Muscle of leg (tissue), 11 donors: Measurements from ENCODE around the gene KIN. TPM values are rescaled to one million over a fixed set of nuclear protein-coding genes. Genes with fewer than 3 reads are reported as not detected.
A peak's percentile ranks its signal among the peaks of the same experiment; 100 is the strongest.
"Not testable (repeated sequence)": the region's sequence is repeated elsewhere in the genome, so short reads cannot be mapped to it uniquely, and the experiment has no call there.

Experiments
- DNase-seq: peaks from one replicate; pipeline ENCODE4 v3.0.0; 2013
- H3K27ac ChIP-seq: one replicate; pipeline ENCODE4 v1.5.1; 2013; ENCODE audit warnings: mild to moderate bottlenecking, low read length, control low read depth
- H3K27me3 ChIP-seq: one replicate; pipeline ENCODE4 v1.6.1; 2013; ENCODE audit warnings: low read length; ENCODE audit not compliant: control insufficient read depth, insufficient read depth
- H3K36me3 ChIP-seq: one replicate; pipeline ENCODE4 v1.6.1; 2013; ENCODE audit warnings: low read length; ENCODE audit not compliant: control insufficient read depth, insufficient read depth
- H3K4me1 ChIP-seq: one replicate; pipeline ENCODE4 v1.6.1; 2013; ENCODE audit warnings: low read length; ENCODE audit not compliant: control insufficient read depth, insufficient read depth
- H3K4me3 ChIP-seq: one replicate; pipeline ENCODE4 v1.5.1; 2013; ENCODE audit warnings: low read length, control low read depth
- H3K9me3 ChIP-seq: replicated peaks from 2 replicates; pipeline ENCODE4 v1.6.1; 2013; ENCODE audit warnings: low read depth, low read length; ENCODE audit not compliant: control insufficient read depth
- WGBS: methylation state at CpG from one replicate; pipeline ENCODE4 v1.1.5; 2013; ENCODE audit warnings: missing lambda C conversion rate; ENCODE audit not compliant: insufficient coverage; 5-methylcytosine and 5-hydroxymethylcytosine counted together
- polyA plus RNA-seq, 8 donors: library from polyadenylated mRNA; unstranded; fragments of 120-200 nt; gene quantifications; one replicate each; pipeline versions ENCODE4 v1.2.1 to v1.2.3, GENCODE V29; 2013; ENCODE audit warnings: inconsistent platforms in 1 of 8, low replicate concordance in 1 of 8; ENCODE audit not compliant: insufficient read length in 8 of 8, insufficient read depth in 1 of 8
- total RNA-seq: library from RNA; stranded (reverse); fragments of 120-200 nt; gene quantifications from one replicate; pipeline ENCODE4 v1.2.4, GENCODE V29; 2013

The KIN gene
- total and polyA plus RNA-seq, 9 donors, result 9.1 to 14.1 (median 11.6) TPM

DNA sequence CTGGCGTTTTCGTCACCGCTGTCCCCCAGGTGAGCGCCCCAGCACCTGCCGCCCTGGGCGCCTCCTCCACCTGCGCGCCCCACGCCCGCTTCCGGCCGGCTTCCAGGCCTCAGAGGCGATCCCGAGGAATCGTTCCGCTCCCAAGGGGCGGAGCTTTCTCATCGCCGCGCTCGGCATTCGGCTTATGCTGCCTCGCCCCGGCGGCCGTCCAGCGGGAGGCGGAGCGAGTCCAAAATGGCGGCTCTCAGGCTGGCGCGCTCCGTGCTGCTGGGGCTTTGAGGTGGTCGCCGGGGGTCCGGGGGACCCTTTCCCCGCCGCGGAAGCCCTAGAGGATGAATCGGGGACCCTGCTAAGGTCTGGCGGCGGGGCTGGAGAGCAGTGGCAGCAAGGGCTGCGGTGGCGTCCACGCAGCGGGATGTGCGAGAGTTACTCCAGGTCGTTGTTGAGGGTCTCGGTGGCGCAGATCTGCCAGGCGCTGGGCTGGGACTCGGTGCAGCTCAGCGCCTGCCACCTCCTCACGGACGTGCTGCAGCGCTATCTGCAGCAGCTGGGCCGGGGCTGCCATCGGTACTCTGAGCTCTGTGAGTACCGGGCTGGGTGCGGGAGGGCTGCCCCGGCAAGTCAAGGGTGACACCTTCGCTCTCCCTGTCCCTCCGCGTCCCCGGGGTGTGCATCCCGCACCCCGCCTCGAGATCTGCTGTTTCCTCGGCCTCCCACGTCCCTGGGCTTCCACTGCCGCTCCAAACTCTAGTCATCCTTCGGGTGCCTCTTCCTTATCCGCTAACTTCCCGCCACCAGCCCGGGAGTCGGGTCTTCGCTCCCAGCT, 30.7 kb upstream of the KIN start, which contains the start of gene TAF3:
Gene TAF3 (plus strand): TSS at position 211 of the 826 bp plus-strand sequence. CDS start 205 bp downstream, at position 416.
- peak within 1 kb of the TSS; percentile 97 for H3K4me3 ChIP-seq
- WGBS, result under 1% methylated on average over 65 of the region's 77 CpGs

DNA sequence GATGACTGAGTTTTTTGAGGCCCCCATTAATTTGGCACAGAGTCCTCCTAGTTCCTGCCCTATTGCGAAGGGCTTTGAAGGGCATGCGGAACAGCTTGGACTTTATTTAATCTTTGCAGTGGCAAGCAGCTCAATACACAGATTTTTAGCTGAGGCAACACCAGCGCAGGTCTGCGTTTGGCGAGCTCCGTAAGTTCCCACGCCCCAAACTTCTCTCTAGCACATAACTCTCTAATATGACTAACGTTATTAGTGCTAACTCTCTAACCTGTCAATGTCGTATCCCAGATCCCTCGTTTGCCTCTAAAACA, 30.1 kb upstream of the KIN start:
- H3K36me3 ChIP-seq, result peaks cover 7% of the 10 kb centered on the region
- peaks cover 8% of the 10 kb centered on the region for H3K4me1 ChIP-seq
- H3K27me3 ChIP-seq, result peaks cover 18% of the 10 kb centered on the region
- H3K4me3 ChIP-seq, result peak overlapping the region; percentile 97
- under 1% methylated on average over 10 of the region's 10 CpGs for WGBS
- H3K27ac ChIP-seq, result no peak overlapping the region
- no peaks in the 10 kb centered on the region for H3K9me3 ChIP-seq
- DNase-seq, result no peak

More for the DNA sequence above, 30.7 kb upstream of the KIN start, which contains the start of gene TAF3:
- peaks cover 8% of the 10 kb centered on the region for H3K4me1 ChIP-seq
- H3K27ac ChIP-seq, result peak within 1 kb of the TSS; percentile 71
- peak; percentile 97 for DNase-seq
- H3K27me3 ChIP-seq, result peaks cover 18% of the 10 kb centered on the region
- no peaks in the 10 kb centered on the region for H3K9me3 ChIP-seq
- H3K36me3 ChIP-seq, result peaks cover 7% of the 10 kb centered on the region

DNA sequence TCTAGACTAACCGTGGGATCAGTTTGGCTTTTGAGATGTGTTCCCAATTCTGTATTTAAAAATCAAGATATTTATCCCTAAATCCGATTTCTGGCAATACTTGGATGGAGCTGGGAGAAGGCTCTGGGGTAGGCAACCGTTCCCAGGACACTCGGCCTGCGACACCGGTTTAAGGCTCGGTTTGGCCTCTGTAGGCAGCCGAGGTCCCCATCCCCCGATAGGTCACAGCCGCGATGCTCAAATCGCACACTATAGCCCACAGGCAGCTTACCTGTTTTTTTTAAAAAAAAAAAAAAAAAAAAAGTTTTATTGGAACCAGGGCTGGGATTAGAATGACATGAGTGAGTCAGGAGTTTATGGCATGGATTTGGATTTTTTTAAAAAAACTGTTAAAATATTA, 29.8 kb upstream of the KIN start:
- Histone ChIP-seq H3K9me3 (no peaks in the 10 kb centered on the region), H3K4me3 (peak overlapping the region; percentile 97), H3K27me3 (peaks cover 18% of the 10 kb centered on the region), H3K27ac (no peak overlapping the region), H3K4me1 (peaks cover 8% of the 10 kb centered on the region), H3K36me3 (peaks cover 7% of the 10 kb centered on the region)
- WGBS, result 8% methylated on average over 5 of the region's 12 CpGs
- DNase-seq, result no peak

DNA sequence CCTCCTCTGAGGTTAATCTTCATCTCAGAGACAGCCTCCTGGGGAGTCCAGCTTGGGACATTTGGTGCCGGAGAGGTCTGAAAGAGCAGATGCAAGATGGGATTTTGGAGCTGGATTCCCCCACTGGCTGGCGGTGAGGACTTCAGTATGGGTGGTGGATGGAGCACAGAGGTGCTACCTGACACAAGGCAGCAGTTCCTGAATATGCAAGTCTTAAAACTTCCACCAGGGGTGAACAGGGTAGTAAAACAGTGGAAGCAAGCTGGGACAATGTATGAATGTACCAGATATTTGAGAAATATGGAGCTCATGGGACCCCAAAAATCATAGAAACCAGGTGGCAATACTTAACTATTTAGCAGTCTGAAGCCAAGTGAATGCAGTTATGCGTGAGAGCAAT, 25.7 kb upstream of the KIN start:
- no peak overlapping the region for H3K4me3 ChIP-seq
- peaks cover 18% of the 10 kb centered on the region for H3K27me3 ChIP-seq
- no peak overlapping the region for H3K27ac ChIP-seq
- no peak for DNase-seq
- no peaks in the 10 kb centered on the region for H3K9me3 ChIP-seq
- peaks cover 7% of the 10 kb centered on the region for H3K36me3 ChIP-seq
- peaks cover 2% of the 10 kb centered on the region for H3K4me1 ChIP-seq
- 79% methylated on average over 3 of the region's 3 CpGs for WGBS

DNA sequence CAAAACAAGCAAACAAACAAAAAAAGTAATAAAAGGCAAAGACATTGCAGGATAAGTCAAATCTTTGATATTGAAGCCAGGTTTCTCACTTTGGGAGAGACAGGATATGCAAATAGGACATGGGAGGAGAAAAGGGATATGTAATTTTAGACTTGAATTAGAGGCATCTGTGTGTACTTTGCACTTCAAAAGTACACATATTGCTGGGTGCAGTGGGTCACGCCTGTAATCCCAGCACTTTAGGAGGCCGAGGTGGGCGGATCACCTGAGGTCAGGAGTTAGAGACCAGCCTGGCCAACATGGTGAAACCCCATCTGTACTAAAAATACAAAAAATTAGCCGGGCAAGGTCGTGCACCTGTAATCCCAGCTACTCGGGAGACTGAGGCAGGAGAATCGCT, 23.9 kb upstream of the KIN start:
- not testable (repeated sequence) for DNase-seq, H3K4me3 ChIP-seq, H3K27ac ChIP-seq, H3K9me3 ChIP-seq, H3K4me1 ChIP-seq
- Histone ChIP-seq H3K36me3 (peaks cover 12% of the 10 kb centered on the region), H3K27me3 (peaks cover 12% of the 10 kb centered on the region)
- WGBS, result 85% methylated on average over 5 of the region's 7 CpGs

DNA sequence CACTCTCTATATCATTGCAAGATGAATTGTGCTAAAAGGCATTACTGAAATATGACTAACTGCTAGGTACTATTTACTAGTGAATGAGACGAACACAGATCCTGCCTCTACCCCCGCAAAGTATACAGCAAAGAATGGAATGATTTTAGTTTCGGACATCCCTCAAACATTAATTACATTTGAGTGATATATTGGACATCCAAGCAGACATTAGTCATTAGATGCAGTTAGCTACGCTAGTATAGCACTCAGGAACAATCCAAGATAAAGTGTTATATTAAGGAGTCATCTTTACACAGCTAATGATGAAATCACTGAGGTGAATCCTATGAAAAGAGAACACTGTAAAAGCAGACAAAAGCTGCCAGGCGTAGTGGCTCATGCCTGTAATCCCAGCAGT, 23.2 kb upstream of the KIN start:
- Histone ChIP-seq H3K4me1 (no peaks in the 10 kb centered on the region), H3K27ac (no peak overlapping the region), H3K36me3 (peaks cover 13% of the 10 kb centered on the region), H3K4me3 (no peak overlapping the region), H3K27me3 (peaks cover 6% of the 10 kb centered on the region), H3K9me3 (no peaks in the 10 kb centered on the region)
- no peak for DNase-seq
- WGBS, result no CpG with 5 or more reads among the region's 5 CpGs

DNA sequence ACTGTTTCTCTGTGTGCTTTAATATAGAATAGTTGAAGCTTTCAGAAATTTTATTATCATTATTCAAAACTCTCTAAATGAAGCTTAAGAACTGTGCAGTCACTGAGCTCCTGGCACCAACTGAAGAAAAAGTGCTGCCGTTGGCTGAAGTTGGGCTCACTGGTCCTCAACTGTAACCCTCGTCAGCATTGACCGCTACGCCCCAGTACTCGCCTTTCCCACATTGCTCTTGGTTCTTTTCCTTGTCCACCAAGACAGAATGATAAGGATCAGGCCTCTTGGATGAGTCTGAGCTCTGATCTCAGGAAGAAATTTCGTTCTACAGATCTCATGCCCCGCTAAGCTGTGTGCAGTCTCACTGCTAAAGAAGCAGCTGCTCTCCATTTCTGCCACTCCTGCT, 22.6 kb upstream of the KIN start:
- Histone ChIP-seq H3K9me3 (no peaks in the 10 kb centered on the region), H3K27ac (no peak overlapping the region), H3K4me3 (no peak overlapping the region), H3K27me3 (peaks cover 6% of the 10 kb centered on the region), H3K36me3 (peaks cover 17% of the 10 kb centered on the region), H3K4me1 (no peaks in the 10 kb centered on the region)
- 83% methylated on average over 7 of the region's 7 CpGs for WGBS
- no peak for DNase-seq

DNA sequence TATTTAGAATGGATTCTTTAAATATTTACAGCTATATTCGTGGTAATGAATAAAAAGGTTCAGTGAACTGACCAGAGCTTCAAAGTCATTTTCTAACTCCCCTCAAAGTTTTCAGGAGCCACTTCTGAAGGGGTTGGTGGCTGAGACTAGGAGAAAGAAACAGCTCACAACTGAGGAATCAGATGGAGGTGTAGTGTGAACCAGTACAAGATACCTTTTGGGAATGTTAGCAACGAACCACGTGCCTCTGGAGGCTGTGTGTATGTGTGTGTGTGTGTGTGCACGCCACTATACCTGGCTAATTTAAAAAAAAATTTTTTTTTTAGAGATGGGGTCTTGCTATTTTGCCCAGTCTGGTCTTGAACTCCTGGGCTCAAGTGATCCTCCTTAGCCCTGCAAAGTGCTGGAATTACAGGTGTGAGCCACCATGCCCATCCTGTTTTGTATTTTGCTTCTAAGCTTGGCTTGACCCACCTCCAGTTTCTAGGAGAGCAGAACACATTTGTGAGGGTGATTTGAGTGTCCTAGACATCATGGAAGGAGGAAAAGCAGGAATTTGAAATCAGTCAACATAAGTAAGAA, 21.0 kb upstream of the KIN start:
- Histone ChIP-seq H3K27ac (no peak overlapping the region), H3K4me1 (no peaks in the 10 kb centered on the region), H3K36me3 (peaks cover 30% of the 10 kb centered on the region), H3K9me3 (no peaks in the 10 kb centered on the region), H3K27me3 (no peaks in the 10 kb centered on the region), H3K4me3 (no peak overlapping the region)
- WGBS, result 96% methylated on average over 3 of the region's 4 CpGs
- DNase-seq, result no peak

DNA sequence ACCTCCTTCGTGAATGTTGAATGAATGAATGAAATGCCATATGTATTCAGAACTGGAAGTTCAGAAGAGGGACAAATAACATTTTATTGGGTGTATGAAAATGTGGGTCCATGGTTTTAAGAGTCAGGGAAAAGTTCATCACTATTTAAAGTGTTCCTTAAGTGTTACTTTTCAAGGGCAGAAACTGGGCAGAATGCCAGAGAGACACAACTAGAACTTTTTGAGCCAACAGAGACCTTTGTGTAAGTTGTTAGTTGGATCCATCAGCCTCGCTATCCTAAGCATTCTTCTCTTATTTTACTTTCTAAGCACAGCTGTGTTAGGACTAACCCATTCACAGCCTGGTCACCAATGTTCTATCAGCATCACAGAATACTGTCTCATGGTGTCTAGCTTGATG, 16.9 kb upstream of the KIN start:
- H3K27ac ChIP-seq, result no peak overlapping the region
- DNase-seq, result no peak
- H3K4me3 ChIP-seq, result no peak overlapping the region
- H3K9me3 ChIP-seq, result no peaks in the 10 kb centered on the region
- no CpG with 5 or more reads among the region's 2 CpGs for WGBS
- peaks cover 49% of the 10 kb centered on the region for H3K36me3 ChIP-seq
- no peaks in the 10 kb centered on the region for H3K27me3 ChIP-seq
- H3K4me1 ChIP-seq, result no peaks in the 10 kb centered on the region

DNA sequence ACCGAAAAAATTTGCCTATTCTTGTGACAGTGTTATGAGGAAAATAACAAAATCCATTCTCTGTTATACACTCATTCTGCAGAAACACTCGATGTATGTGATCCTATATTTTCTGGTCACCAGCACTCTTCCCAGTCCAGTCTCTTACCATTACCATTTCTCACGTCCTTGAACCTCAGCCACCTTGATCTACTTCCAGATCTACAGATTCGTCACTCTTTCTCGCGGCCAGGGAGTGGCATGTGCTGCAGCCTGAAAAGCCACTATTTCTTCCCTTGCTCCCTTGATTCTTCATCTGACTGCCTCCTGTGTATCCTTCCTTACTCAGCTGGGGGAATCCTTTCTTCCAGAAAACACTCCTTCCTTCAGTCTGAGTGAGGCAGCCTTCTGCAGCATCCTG, 16.4 kb upstream of the KIN start:
- no peaks in the 10 kb centered on the region for H3K9me3 ChIP-seq
- 89% methylated on average over 5 of the region's 6 CpGs for WGBS
- DNase-seq, result no peak
- no peak overlapping the region for H3K27ac ChIP-seq
- H3K27me3 ChIP-seq, result no peaks in the 10 kb centered on the region
- no peaks in the 10 kb centered on the region for H3K4me1 ChIP-seq
- H3K36me3 ChIP-seq, result peaks cover 52% of the 10 kb centered on the region
- no peak overlapping the region for H3K4me3 ChIP-seq
